Activated naive CD4-positive, alpha-beta T cell (primary cell): ENCODE data around the gene CASZ1.

Experiments used
- DNase-seq, 4 experiments: peaks; one replicate each; lab custom pipeline; 2025; lab: John Stamatoyannopoulos, UW

The CASZ1 gene

GRCh38 chr1:10606064-10606463 lies 190.4 kb downstream of the CASZ1 start:
- DNase-seq, result no peak

DNA sequence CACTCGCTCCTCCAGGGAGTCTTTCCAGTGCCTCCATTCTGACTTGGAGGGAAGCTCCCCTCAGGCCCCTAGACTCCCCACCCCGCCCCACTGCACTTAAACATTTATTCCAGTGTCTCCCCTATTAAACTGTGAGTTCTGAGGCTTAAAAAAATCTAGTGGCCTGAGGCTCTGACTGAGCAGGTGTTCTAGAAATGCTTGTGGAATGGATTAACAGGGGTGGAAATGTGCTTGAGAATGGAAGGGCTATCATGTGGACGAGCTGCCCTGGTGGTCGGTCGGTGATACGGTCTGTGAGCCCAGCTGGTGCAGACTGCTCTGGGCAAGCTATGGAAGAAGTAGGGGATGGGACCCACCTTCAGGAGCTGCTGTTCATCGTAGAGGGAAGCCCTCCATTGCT lies 191.5 kb downstream of the CASZ1 start:
- DNase-seq, result no peak

- DNase-seq, result no peak
Observed at GRCh38 chr1:10602936-10603335, 193.5 kb downstream of the CASZ1 start.

DNA sequence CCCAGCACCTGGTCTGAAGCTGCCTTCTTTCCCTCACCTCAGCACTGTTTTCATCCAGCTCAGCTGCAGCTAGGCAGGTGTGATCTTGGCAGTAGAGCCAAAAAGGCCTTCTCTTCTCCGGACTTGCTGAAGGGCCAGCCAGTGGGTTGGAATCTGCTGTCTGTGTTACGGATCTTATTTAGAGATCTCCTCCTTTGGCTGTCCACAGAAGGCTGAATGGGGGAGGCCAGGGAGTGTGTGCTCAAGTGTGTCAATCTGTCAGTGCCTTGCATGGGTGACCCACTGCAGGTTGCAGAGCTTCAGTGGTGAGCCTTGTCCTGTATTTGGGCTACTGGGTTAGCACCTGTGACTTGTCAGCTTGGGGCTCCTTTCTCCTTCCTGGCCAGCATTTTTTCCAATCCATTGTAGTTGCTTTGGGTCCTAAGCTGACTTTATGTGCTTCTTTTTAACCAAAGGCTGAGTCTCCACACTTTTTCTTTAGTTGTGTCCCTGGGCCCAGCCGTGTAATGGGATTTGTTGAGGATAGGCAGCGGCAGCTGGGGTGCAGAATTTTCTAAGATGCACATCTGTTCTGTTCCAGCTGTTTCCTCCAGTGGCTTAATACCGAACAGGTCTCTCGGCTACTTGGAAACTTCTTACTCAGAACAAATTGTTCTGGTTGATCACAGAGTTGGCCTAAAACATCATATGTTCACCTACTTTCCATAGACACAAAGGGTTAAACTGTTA lies 194.9 kb downstream of the CASZ1 start:
- DNase-seq, result no peak

GRCh38 chr1:10599194-10599861 lies 197.1 kb downstream of the CASZ1 start:
- DNase-seq, result no peak

- DNase-seq, result no peak
Observed at GRCh38 chr1:10598389-10598702, 198.1 kb downstream of the CASZ1 start.

- DNase-seq, result no peak
Observed at GRCh38 chr1:10597492-10598388, 198.7 kb downstream of the CASZ1 start.

- no peak for DNase-seq
Observed at GRCh38 chr1:10596780-10597179, 199.7 kb downstream of the CASZ1 start.

DNA sequence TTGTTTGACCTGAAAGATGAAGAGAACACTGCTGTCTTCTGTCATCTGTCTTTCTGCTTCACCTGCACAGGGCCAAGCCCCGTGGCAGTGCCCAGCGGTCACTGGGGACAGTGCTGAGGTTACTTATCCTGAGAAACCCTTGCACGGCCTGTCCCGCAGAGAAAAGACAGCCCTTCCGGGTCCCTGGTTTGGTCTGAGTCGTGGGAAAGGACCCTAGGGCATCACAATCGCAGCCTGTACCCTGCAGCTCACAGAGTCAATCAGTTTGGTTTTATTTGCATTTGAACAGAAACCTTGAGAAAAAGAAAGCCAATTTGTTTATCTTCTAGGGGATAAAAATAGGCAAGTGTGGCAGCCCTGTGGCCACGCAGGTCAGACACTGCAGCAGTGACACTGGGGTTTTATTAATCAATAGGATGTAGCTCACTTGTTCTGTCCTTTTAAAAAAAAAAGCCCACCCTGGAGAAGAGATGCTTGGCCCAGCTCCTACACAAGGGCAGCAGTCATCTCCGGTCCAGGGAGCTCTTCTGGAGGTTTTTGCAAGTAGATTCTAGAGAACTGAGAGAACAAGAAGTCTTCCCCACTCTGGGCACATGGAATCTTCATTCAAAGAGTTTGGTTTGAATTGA lies 201.7 kb downstream of the CASZ1 start:
- DNase-seq, result no peak

DNA sequence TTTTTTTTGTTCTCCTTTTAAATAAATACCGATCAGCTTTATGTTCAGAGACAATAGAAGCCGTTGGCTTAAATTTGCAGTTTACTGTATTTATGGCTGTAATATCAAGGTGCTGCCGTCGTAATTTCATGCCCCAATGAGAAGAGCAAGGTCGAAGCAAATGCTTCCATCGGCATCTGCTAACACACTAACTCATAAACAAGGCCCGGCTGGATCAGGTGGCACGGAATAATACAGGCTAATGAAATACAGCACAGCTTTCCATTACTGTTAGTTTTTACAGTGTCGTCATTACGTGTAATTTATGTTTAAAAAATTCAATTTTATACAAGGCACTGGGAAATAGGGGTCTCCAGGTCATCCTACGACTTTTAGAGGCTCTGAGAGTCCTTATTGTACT lies 202.7 kb downstream of the CASZ1 start:
- no peak for DNase-seq

- DNase-seq, result no peak
Observed at GRCh38 chr1:10592373-10592772, 204.1 kb downstream of the CASZ1 start.

- no peak for DNase-seq
Observed at GRCh38 chr1:10591010-10591409, 205.4 kb downstream of the CASZ1 start.

- no peak for DNase-seq
Observed at GRCh38 chr1:10589074-10589473, 207.4 kb downstream of the CASZ1 start.

- DNase-seq, result no peak
Observed at GRCh38 chr1:10588640-10589039, 207.8 kb downstream of the CASZ1 start.
